ENCODE data around the gene PROP1. TPM values are rescaled to one million over a fixed set of nuclear protein-coding genes. Genes with fewer than 3 reads are reported as not detected.
A peak's percentile ranks its signal among the peaks of the same experiment; 100 is the strongest.

PROP1 gene
- total RNA-seq, 1 donor, result not detected

- no peak for TF ChIP-seq CTCF (IDR thresholded peaks at IDR 0.05; ENCODE audit: insufficient read depth, low read length)
- no peak overlapping the region for H3K4me3 ChIP-seq (ENCODE audit: low read depth, low read length)
- DNase-seq (ENCODE audit: low read depth), result no peak
These were observed 10.5 kb downstream of the PROP1 start for GRCh38 chr5:177985430-177986040.

GRCh38 chr5:177984584-177985206 is 11.3 kb downstream of the PROP1 start:
- H3K4me3 ChIP-seq (ENCODE audit: low read depth, low read length), result no peak overlapping the region
- no peak for TF ChIP-seq CTCF (IDR thresholded peaks at IDR 0.05; ENCODE audit: insufficient read depth, low read length)
- DNase-seq (ENCODE audit: low read depth), result peak; percentile 10

GRCh38 chr5:177983763-177984583 is 12.1 kb downstream of the PROP1 start:
- no peak for TF ChIP-seq CTCF (IDR thresholded peaks at IDR 0.05; ENCODE audit: insufficient read depth, low read length)
- no peak for DNase-seq (ENCODE audit: low read depth)
- no peak overlapping the region for H3K4me3 ChIP-seq (ENCODE audit: low read depth, low read length)

- no peak overlapping the region for H3K4me3 ChIP-seq (ENCODE audit: low read depth, low read length)
- DNase-seq (ENCODE audit: low read depth), result no peak
- no peak for TF ChIP-seq CTCF (IDR thresholded peaks at IDR 0.05; ENCODE audit: insufficient read depth, low read length)
These were observed 13.1 kb downstream of the PROP1 start for GRCh38 chr5:177982956-177983355.

GRCh38 chr5:177982072-177982727 is 13.8 kb downstream of the PROP1 start:
- no peak for TF ChIP-seq CTCF (IDR thresholded peaks at IDR 0.05; ENCODE audit: insufficient read depth, low read length)
- DNase-seq (ENCODE audit: low read depth), result no peak
- no peak overlapping the region for H3K4me3 ChIP-seq (ENCODE audit: low read depth, low read length)

GRCh38 chr5:177981296-177982071 is 14.6 kb downstream of the PROP1 start:
- TF ChIP-seq CTCF (IDR thresholded peaks at IDR 0.05; ENCODE audit: insufficient read depth, low read length), result no peak
- DNase-seq (ENCODE audit: low read depth), result no peak
- H3K4me3 ChIP-seq (ENCODE audit: low read depth, low read length), result no peak overlapping the region
